Fibroblast of lung (primary cell): Measurements from ENCODE around the gene RADIL. TPM values are rescaled to one million over a fixed set of nuclear protein-coding genes. Genes with fewer than 3 reads are reported as not detected.

Experiments used
- DNase-seq, 2 donors: peaks; one replicate each; pipeline versions ENCODE4 v3.0.0 to v3.0.0-alpha.2; 2010; ENCODE audit warnings: low read depth in 2 of 2
- H2AFZ ChIP-seq: 2 replicates; pipeline ENCODE4 v1.5.1; 2012; ENCODE audit warnings: low read length, control low read depth, inconsistent platforms
- H3K27ac ChIP-seq: 2 replicates; pipeline ENCODE4 v1.5.1; 2011; ENCODE audit warnings: low read length, control low read depth; ENCODE audit not compliant: insufficient read depth
- H3K27me3 ChIP-seq: 2 replicates; pipeline ENCODE4 v1.5.1; 2011; ENCODE audit warnings: mild to moderate bottlenecking, low read length; ENCODE audit not compliant: control insufficient read depth, insufficient read depth
- H3K36me3 ChIP-seq: 2 replicates; pipeline ENCODE4 v1.5.1; 2011; ENCODE audit warnings: low read length; ENCODE audit not compliant: control insufficient read depth, insufficient read depth
- H3K4me1 ChIP-seq: 2 replicates; pipeline ENCODE4 v1.5.1; 2011; ENCODE audit warnings: low read length; ENCODE audit not compliant: control insufficient read depth, insufficient read depth; ENCODE audit errors: extremely low read depth
- H3K4me2 ChIP-seq: 2 replicates; pipeline ENCODE4 v1.5.1; 2011; ENCODE audit warnings: low read length, control low read depth; ENCODE audit not compliant: insufficient read depth; ENCODE audit errors: extremely low read depth
- H3K4me3 ChIP-seq, 4 experiments: fragments of 200-600 bp in 1 of 4; sonication (generic) in 1 of 4; replicated peaks in 1 of 4; 2 replicates each; pipeline ENCODE4 v1.5.1; 2011 to 2016; ENCODE audit warnings: low read length in 4 of 4, low read depth in 3 of 4, mild to moderate bottlenecking in 3 of 4, control low read depth in 2 of 4, inconsistent platforms in 1 of 4, mixed read lengths in 1 of 4; ENCODE audit not compliant: insufficient read depth in 1 of 4; ENCODE audit errors: control extremely low read depth in 1 of 4
- H3K79me2 ChIP-seq: 2 replicates; pipeline ENCODE4 v1.5.1; 2012; ENCODE audit warnings: mild to moderate bottlenecking, low read length, inconsistent platforms; ENCODE audit not compliant: control insufficient read depth, insufficient read depth
- H3K9ac ChIP-seq: 2 replicates; pipeline ENCODE4 v1.5.1; 2011; ENCODE audit warnings: mild to moderate bottlenecking, low read length, control low read depth; ENCODE audit not compliant: insufficient read depth
- H3K9me3 ChIP-seq: 2 replicates; pipeline ENCODE4 v1.5.1; 2012; ENCODE audit warnings: low read depth, low read length; ENCODE audit not compliant: control insufficient read depth, insufficient read depth
- H4K20me1 ChIP-seq: 2 replicates; pipeline ENCODE4 v1.5.1; 2011; ENCODE audit warnings: low read length; ENCODE audit not compliant: control insufficient read depth, insufficient read depth; ENCODE audit errors: extremely low read depth
- CTCF ChIP-seq, 2 donors: IDR thresholded peaks in 1 of 2; conservative IDR thresholded peaks in 1 of 2; 1 replicate in 1 of 2; 2 replicates in 1 of 2; pipeline ENCODE4 v1.5.1; 2011 to 2012; ENCODE audit warnings: low read length in 2 of 2, control low read depth in 1 of 2, inconsistent platforms in 1 of 2, low read depth in 1 of 2, mild to moderate bottlenecking in 1 of 2
- EZH2 ChIP-seq: IDR thresholded peaks from 2 replicates; pipeline ENCODE4 v1.5.1; 2012; ENCODE audit warnings: low read length, control low read depth, mild to moderate bottlenecking; ENCODE audit errors: missing control alignments
- polyA plus RNA-seq, 2 donors: library from polyadenylated mRNA; depleted of rRNA in 1 of 2; stranded (reverse) in 1 of 2; unstranded in 1 of 2; fragments of >200 nt; gene quantifications; 2 replicates each; pipeline ENCODE4 v1.2.1, GENCODE V29; 2011 to 2012; ENCODE audit warnings: missing spikeins in 1 of 2
- total RNA-seq: library from RNA; depleted of rRNA; stranded (reverse); fragments of >200 nt; gene quantifications from 2 replicates; pipeline ENCODE4 v1.2.1, GENCODE V29; 2014

Gene RADIL
- total and polyA plus RNA-seq, 2 donors (not counting 1 experiment from before 2014, with no cell fraction given) = 0.33 to 0.85 TPM

- TF ChIP-seq CTCF (conservative IDR thresholded peaks at IDR 0.05 in 1 of 2, IDR thresholded peaks at IDR 0.05 in 1 of 2; ENCODE audit: low read depth in 1 of 2, low read length in 2 of 2) (no peak), EZH2 (no peak)
- Histone ChIP-seq H3K36me3 (peaks cover 4% of the 10 kb centered on the region), H3K4me1 (peaks cover 2% of the 10 kb centered on the region), H3K27me3 (no peaks in the 10 kb centered on the region), H3K79me2 (peaks cover 30% of the 10 kb centered on the region), H3K4me2 (peak within 1 kb of the TSS; percentile 86), H2AFZ (peak within 1 kb of the TSS; percentile 51), H3K27ac (peak within 1 kb of the TSS; percentile 93), H3K9ac (peak within 1 kb of the TSS; percentile 96), H4K20me1 (no peaks in the 10 kb centered on the region), H3K9me3 (no peaks in the 10 kb centered on the region), H3K4me3 (peak within 1 kb of the TSS; percentile 60 to 92 (median 74))
- DNase-seq = peak; percentile 95 to 96
Observed at GRCh38 chr7:4775250-4775847, 108.2 kb downstream of the RADIL start, which contains the start of gene AP5Z1. TSS of gene AP5Z1 (plus strand) at chr7:4775623. CDS start at chr7:4775716, 93 bp downstream.

GRCh38 chr7:4774658-4775249 lies 108.8 kb downstream of the RADIL start:
- Histone ChIP-seq H3K79me2 (peaks cover 28% of the 10 kb centered on the region), H3K4me1 (peaks cover 2% of the 10 kb centered on the region), H3K4me3 (peak overlapping the region; percentile 60 to 92 (median 74)), H3K27ac (peak overlapping the region; percentile 93), H3K36me3 (peaks cover 4% of the 10 kb centered on the region), H3K9me3 (no peaks in the 10 kb centered on the region), H3K4me2 (peak overlapping the region; percentile 86), H4K20me1 (no peaks in the 10 kb centered on the region), H3K27me3 (no peaks in the 10 kb centered on the region), H3K9ac (peak overlapping the region; percentile 96), H2AFZ (peak overlapping the region; percentile 51)
- no peak for TF ChIP-seq CTCF (conservative IDR thresholded peaks at IDR 0.05 in 1 of 2, IDR thresholded peaks at IDR 0.05 in 1 of 2; ENCODE audit: low read depth in 1 of 2, low read length in 2 of 2)
- no peak for TF ChIP-seq EZH2
- DNase-seq = peak; percentile 73 to 79

GRCh38 chr7:4774007-4774406 lies 109.5 kb downstream of the RADIL start:
- Histone ChIP-seq H3K4me1 (peaks cover 2% of the 10 kb centered on the region), H3K27me3 (no peaks in the 10 kb centered on the region), H3K4me3 (no peak overlapping the region), H2AFZ (no peak overlapping the region), H3K27ac (no peak overlapping the region), H3K9me3 (no peaks in the 10 kb centered on the region), H3K36me3 (peaks cover 6% of the 10 kb centered on the region), H3K4me2 (no peak overlapping the region), H4K20me1 (no peaks in the 10 kb centered on the region), H3K9ac (no peak overlapping the region), H3K79me2 (peaks cover 27% of the 10 kb centered on the region)
- TF ChIP-seq CTCF (conservative IDR thresholded peaks at IDR 0.05 in 1 of 2, IDR thresholded peaks at IDR 0.05 in 1 of 2; ENCODE audit: low read depth in 1 of 2, low read length in 2 of 2) (no peak), EZH2 (no peak)
- no peak for DNase-seq
